ENCODE data around the gene ZNF280B. TPM values are rescaled to one million over a fixed set of nuclear protein-coding genes. Genes with fewer than 3 reads are reported as not detected.

The ZNF280B gene
- total and polyA plus RNA-seq, 10 of the 15 experiments (the other 5 are each of a cell fraction or from before 2014, with no cell fraction given), result 0.28 to 2.2 (median 1.1) TPM

GRCh38 chr22:22467112-22467511, 41.4 kb downstream of the ZNF280B start:
- no peak overlapping the region for H3K9ac ChIP-seq (ENCODE audit: control insufficient read depth, insufficient read depth, low read length)
- CTCF ChIA-PET, result interaction anchor here (0.9 to 1.4 kb wide), 3 partner anchors 120 to 272 kb away, joined by 3 read pairs; no protein-coding TSS in a partner anchor
- no peak for ATAC-seq
- no peak overlapping the region for H2AFZ ChIP-seq (ENCODE audit: control insufficient read depth, low read depth, low read length)
- no peak for FAIRE-seq
- SMC1A ChIA-PET (ENCODE audit: uncharacterized antibody, unreplicated experiment), result interaction anchor here (1.1 kb wide), 1 partner anchor 35 kb away, joined by 3 read pairs; no protein-coding TSS in a partner anchor
- in situ Hi-C loops (cut with MboI), result no loop called here
- no peaks in the 10 kb centered on the region for H4K20me1 ChIP-seq (ENCODE audit: control insufficient read depth, insufficient read depth)
- H3K79me2 ChIP-seq (ENCODE audit: control insufficient read depth, insufficient read depth, low read length), result no peaks in the 10 kb centered on the region
- RAD21 ChIA-PET (ENCODE audit: unreplicated experiment), result interaction anchor here (0.6 to 1.8 kb wide), 2 partner anchors 32 to 87 kb away, joined by 4 read pairs; no protein-coding TSS in a partner anchor
- WGBS (ENCODE audit: insufficient coverage, insufficient replicate concordance, low lambda C conversion rate, missing lambda C conversion rate), result 0% methylated on average over 1 of the region's 1 CpG
- no peaks in the 10 kb centered on the region for H3K9me3 ChIP-seq (replicated peaks; ENCODE audit: control insufficient read depth, insufficient read depth, low read length)
- no peak overlapping the region for H3K27ac ChIP-seq (ENCODE audit: control insufficient read depth, insufficient read depth)
- H3K4me1 ChIP-seq (ENCODE audit: control insufficient read depth, insufficient read depth, low read length), result no peaks in the 10 kb centered on the region
- no TSS peak for BruUV-seq (replicated peaks)
- no peak overlapping the region for H3K4me2 ChIP-seq (ENCODE audit: control insufficient read depth, insufficient read depth)
- no peak overlapping the region for H3K4me3 ChIP-seq
- POLR2A ChIA-PET, result no interaction called here
- intact Hi-C loops (cut with micrococcal nuclease; ENCODE audit: unreplicated experiment), result no loop called here
- no peaks in the 10 kb centered on the region for H3K27me3 ChIP-seq (replicated peaks in 1 of 2; ENCODE audit: control insufficient read depth in 2 of 2, insufficient read depth in 2 of 2, low read length in 1 of 2)
- H3K36me3 ChIP-seq (ENCODE audit: control insufficient read depth in 2 of 2, insufficient read depth in 2 of 2, low read length in 1 of 2), result no peaks in the 10 kb centered on the region
- no peak for TF ChIP-seq NRF1 (conservative IDR thresholded peaks at IDR 0.05; ENCODE audit: low read depth, low read length)
- TF ChIP-seq HCFC1 (IDR thresholded peaks at IDR 0.05; ENCODE audit: low read length), result no peak
- no peak for TF ChIP-seq RBBP5 (conservative IDR thresholded peaks at IDR 0.05)
- TF ChIP-seq, protein P1, sequence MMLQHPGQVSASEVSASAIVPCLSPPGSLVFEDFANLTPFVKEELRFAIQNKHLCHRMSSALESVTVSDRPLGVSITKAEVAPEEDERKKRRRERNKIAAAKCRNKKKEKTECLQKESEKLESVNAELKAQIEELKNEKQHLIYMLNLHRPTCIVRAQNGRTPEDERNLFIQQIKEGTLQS (IDR thresholded peaks at IDR 0.05; ENCODE audit: borderline replicate concordance, extremely low read depth, low read depth, low read length), result no peak
- no peak for TF ChIP-seq SIX5 (IDR thresholded peaks at IDR 0.05; ENCODE audit: low read depth, low read length, severe bottlenecking)
- no peak for TF ChIP-seq SUZ12 (IDR thresholded peaks at IDR 0.05; ENCODE audit: unreplicated experiment)
- no peak for TF ChIP-seq CBFB (IDR thresholded peaks at IDR 0.05; ENCODE audit: low read depth)
- no peak for TF ChIP-seq EP300 (IDR thresholded peaks at IDR 0.05; ENCODE audit: borderline replicate concordance in 1 of 2, control insufficient read depth in 1 of 2, low read depth in 2 of 2, low read length in 2 of 2)
- TF ChIP-seq HDGF (IDR thresholded peaks at IDR 0.05), result no peak
- no peak for TF ChIP-seq ATF7 (IDR thresholded peaks at IDR 0.05; ENCODE audit: low read depth)
- TF ChIP-seq GATAD2B (conservative IDR thresholded peaks at IDR 0.05; ENCODE audit: low read depth), result no peak
- no peak for TF ChIP-seq TBL1XR1 (IDR thresholded peaks at IDR 0.05; ENCODE audit: low read depth, low read length)
- TF ChIP-seq, protein P2, sequence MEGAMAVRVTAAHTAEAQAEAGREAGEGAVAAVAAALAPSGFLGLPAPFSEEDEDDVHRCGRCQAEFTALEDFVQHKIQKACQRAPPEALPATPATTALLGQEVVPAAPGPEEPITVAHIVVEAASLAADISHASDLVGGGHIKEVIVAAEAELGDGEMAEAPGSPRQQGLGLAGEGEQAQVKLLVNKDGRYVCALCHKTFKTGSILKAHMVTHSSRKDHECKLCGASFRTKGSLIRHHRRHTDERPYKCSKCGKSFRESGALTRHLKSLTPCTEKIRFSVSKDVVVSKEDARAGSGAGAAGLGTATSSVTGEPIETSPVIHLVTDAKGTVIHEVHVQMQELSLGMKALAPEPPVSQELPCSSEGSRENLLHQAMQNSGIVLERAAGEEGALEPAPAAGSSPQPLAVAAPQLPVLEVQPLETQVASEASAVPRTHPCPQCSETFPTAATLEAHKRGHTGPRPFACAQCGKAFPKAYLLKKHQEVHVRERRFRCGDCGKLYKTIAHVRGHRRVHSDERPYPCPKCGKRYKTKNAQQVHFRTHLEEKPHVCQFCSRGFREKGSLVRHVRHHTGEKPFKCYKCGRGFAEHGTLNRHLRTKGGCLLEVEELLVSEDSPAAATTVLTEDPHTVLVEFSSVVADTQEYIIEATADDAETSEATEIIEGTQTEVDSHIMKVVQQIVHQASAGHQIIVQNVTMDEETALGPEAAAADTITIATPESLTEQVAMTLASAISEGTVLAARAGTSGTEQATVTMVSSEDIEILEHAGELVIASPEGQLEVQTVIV (IDR thresholded peaks at IDR 0.05; ENCODE audit: borderline replicate concordance, partially characterized antibody), result no peak
- TF ChIP-seq SMAD1 (IDR thresholded peaks at IDR 0.05; ENCODE audit: low read depth, partially characterized antibody), result no peak
- TF ChIP-seq NFXL1 (IDR thresholded peaks at IDR 0.05; ENCODE audit: borderline replicate concordance), result no peak
- no peak for TF ChIP-seq ZNF207 (IDR thresholded peaks at IDR 0.05; ENCODE audit: borderline replicate concordance)
- TF ChIP-seq RFX5 (IDR thresholded peaks at IDR 0.05; ENCODE audit: low read depth, low read length), result no peak
- no peak for DNase-seq (ENCODE audit: low read depth, low spot score)

Measured in GM12878 (cell line).